PC-3 (cell line): ENCODE data around the gene FAM53B. TPM values are rescaled to one million over a fixed set of nuclear protein-coding genes. Genes with fewer than 3 reads are reported as not detected.

Source experiments
- ATAC-seq: fragments of 200-7000 bp; cut with Tn5 transposase; 2 replicates; pipeline ENCODE4 v1.9.1; 2020; ENCODE audit warnings: mild to moderate bottlenecking, moderate library complexity
- BruUV-seq: library from RNA; stranded (reverse); fragments of 400-500 nt; replicated peaks from 2 replicates; lab custom pipeline; 2021; lab: Mats Ljungman, UMichigan
- CTCF ChIA-PET: fragments of 300-600 bp; sonication (Branson Sonifier 250); formaldehyde crosslinking; loops from one replicate; lab custom pipeline; 2022; ENCODE audit warnings: antibody characterized with exemption; lab: Charles Lee
- POLR2A ChIA-PET: fragments of 300-600 bp; sonication (Branson Sonifier 250); formaldehyde crosslinking; loops from one replicate; lab custom pipeline; 2022; ENCODE audit warnings: antibody characterized with exemption; ENCODE audit not compliant: unreplicated experiment; lab: Charles Lee
- DNase-seq: peaks from one replicate; pipeline ENCODE4 v3.0.0-alpha.2; 2015
- H2AFZ ChIP-seq: fragments of 300-600 bp; sonication (generic); 2 replicates; pipeline ENCODE4 v1.6.0; 2016; ENCODE audit warnings: antibody characterized with exemption, low read length
- H3F3A ChIP-seq: fragments of 300-600 bp; sonication (generic); one replicate; pipeline ENCODE4 v1.6.0; 2017; ENCODE audit warnings: antibody characterized with exemption, low read length, control low read depth, mild to moderate bottlenecking; ENCODE audit not compliant: unreplicated experiment
- H3K27ac ChIP-seq: fragments of 300-600 bp; sonication (generic); 2 replicates; pipeline ENCODE4 v1.5.1; 2016; ENCODE audit warnings: mild to moderate bottlenecking, low read length
- H3K27me3 ChIP-seq: fragments of 300-600 bp; sonication (generic); 2 replicates; pipeline ENCODE4 v1.6.1; 2016; ENCODE audit warnings: low read length, mixed read lengths
- H3K36me3 ChIP-seq: fragments of 300-600 bp; sonication (generic); 2 replicates; pipeline ENCODE4 v1.6.1; 2016; ENCODE audit warnings: low read depth, mixed run types, low read length, mixed read lengths
- H3K4me1 ChIP-seq: fragments of 300-600 bp; sonication (generic); 2 replicates; pipeline ENCODE4 v1.5.1; 2016; ENCODE audit warnings: low read length; ENCODE audit not compliant: insufficient read depth
- H3K4me2 ChIP-seq: fragments of 300-600 bp; sonication (generic); 2 replicates; pipeline ENCODE4 v1.6.0; 2016; ENCODE audit warnings: low read length
- H3K4me3 ChIP-seq: fragments of 300-600 bp; sonication (generic); 2 replicates; pipeline ENCODE4 v1.5.1; 2016; ENCODE audit warnings: mild to moderate bottlenecking, low read length, mixed read lengths
- H3K79me2 ChIP-seq: fragments of 300-600 bp; sonication (generic); 2 replicates; pipeline ENCODE4 v1.6.1; 2017; ENCODE audit warnings: low read length, mixed read lengths
- H3K9ac ChIP-seq: fragments of 300-600 bp; sonication (generic); 2 replicates; pipeline ENCODE4 v1.6.0; 2016; ENCODE audit warnings: mild to moderate bottlenecking, low read length
- H3K9me2 ChIP-seq: fragments of 300-600 bp; sonication (generic); replicated peaks from 2 replicates; pipeline ENCODE4 v1.6.1; 2016; ENCODE audit warnings: mixed run types, low read length, mixed read lengths
- H3K9me3 ChIP-seq: fragments of 300-600 bp; sonication (generic); 2 replicates; pipeline ENCODE4 v1.6.1; 2016; ENCODE audit warnings: low read length, mixed read lengths
- H4K20me1 ChIP-seq: fragments of 300-600 bp; sonication (generic); 2 replicates; pipeline ENCODE4 v1.6.1; 2016; ENCODE audit warnings: low read length, mixed read lengths
- EZH2 ChIP-seq: fragments of 300-600 bp; sonication (generic); IDR thresholded peaks from one replicate; pipeline ENCODE4 v1.6.1; 2017; ENCODE audit warnings: antibody characterized with exemption, mild to moderate bottlenecking, low read length; ENCODE audit not compliant: unreplicated experiment
- EZH2phosphoT487 ChIP-seq: fragments of 300-600 bp; sonication (generic); IDR thresholded peaks from 2 replicates; pipeline ENCODE4 v1.6.1; 2018; ENCODE audit warnings: mild to moderate bottlenecking, antibody characterized with exemption, low read length, borderline replicate concordance
- intact Hi-C: fragments of 100-400 bp; cut with micrococcal nuclease; formaldehyde crosslinking; loops from 2 replicates; pipeline ENCODE4 v1.9.0; 2023
- total RNA-seq: library from RNA; depleted of rRNA; stranded (reverse); fragments of >200 nt; gene quantifications from 2 replicates; pipeline ENCODE4 v1.2.3, GENCODE V29; 2014
- TF ChIP-seq, protein P1 (sequence below): fragments of 300-600 bp; sonication (generic); conservative IDR thresholded peaks from 2 replicates; pipeline ENCODE4 v1.5.1; 2017; ENCODE audit warnings: antibody characterized with exemption, low read depth, mild to moderate bottlenecking, low read length

FAM53B gene
- total RNA-seq, 1 experiment from 2014 or later = 19.4 TPM

DNA sequence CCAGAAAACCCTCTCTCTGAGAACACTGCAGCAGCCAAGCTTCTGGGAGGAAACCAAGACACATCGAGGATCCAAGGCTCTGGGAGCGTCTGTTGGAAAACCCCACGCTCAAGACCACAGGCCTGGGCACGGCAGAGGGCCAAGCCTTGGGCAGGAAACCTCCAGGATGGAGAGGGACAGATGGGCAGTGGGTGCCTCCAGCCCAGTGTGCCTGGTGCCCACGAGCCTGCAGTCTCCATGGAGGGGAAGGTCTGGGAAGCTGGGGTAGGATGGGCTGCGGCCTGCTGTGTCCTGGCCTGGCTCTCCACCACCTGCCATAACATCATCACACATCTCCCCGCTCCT, 96.1 kb downstream of the FAM53B start:
- ChIA-PET CTCF (no interaction called here), POLR2A (no interaction called here)
- H3K79me2 ChIP-seq = no peaks in the 10 kb centered on the region
- H3K27me3 ChIP-seq = no peaks in the 10 kb centered on the region
- no peak overlapping the region for H3K27ac ChIP-seq
- TF ChIP-seq EZH2 = no peak
- TF ChIP-seq, protein P1, sequence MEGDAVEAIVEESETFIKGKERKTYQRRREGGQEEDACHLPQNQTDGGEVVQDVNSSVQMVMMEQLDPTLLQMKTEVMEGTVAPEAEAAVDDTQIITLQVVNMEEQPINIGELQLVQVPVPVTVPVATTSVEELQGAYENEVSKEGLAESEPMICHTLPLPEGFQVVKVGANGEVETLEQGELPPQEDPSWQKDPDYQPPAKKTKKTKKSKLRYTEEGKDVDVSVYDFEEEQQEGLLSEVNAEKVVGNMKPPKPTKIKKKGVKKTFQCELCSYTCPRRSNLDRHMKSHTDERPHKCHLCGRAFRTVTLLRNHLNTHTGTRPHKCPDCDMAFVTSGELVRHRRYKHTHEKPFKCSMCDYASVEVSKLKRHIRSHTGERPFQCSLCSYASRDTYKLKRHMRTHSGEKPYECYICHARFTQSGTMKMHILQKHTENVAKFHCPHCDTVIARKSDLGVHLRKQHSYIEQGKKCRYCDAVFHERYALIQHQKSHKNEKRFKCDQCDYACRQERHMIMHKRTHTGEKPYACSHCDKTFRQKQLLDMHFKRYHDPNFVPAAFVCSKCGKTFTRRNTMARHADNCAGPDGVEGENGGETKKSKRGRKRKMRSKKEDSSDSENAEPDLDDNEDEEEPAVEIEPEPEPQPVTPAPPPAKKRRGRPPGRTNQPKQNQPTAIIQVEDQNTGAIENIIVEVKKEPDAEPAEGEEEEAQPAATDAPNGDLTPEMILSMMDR = no peak
- TF ChIP-seq EZH2phosphoT487 = no peak
- no peaks in the 10 kb centered on the region for H3F3A ChIP-seq
- no peaks in the 10 kb centered on the region for H3K9me3 ChIP-seq
- DNase-seq (no peak), ATAC-seq (no peak)
- no peak overlapping the region for H3K4me3 ChIP-seq
- intact Hi-C loops = no loop called here
- H2AFZ ChIP-seq = no peak overlapping the region
- no peaks in the 10 kb centered on the region for H3K4me1 ChIP-seq
- H3K9me2 ChIP-seq = no peaks in the 10 kb centered on the region
- no peaks in the 10 kb centered on the region for H3K36me3 ChIP-seq
- H4K20me1 ChIP-seq = no peaks in the 10 kb centered on the region
- H3K4me2 ChIP-seq = no peak overlapping the region
- BruUV-seq = no TSS peak
- no peak overlapping the region for H3K9ac ChIP-seq

DNA sequence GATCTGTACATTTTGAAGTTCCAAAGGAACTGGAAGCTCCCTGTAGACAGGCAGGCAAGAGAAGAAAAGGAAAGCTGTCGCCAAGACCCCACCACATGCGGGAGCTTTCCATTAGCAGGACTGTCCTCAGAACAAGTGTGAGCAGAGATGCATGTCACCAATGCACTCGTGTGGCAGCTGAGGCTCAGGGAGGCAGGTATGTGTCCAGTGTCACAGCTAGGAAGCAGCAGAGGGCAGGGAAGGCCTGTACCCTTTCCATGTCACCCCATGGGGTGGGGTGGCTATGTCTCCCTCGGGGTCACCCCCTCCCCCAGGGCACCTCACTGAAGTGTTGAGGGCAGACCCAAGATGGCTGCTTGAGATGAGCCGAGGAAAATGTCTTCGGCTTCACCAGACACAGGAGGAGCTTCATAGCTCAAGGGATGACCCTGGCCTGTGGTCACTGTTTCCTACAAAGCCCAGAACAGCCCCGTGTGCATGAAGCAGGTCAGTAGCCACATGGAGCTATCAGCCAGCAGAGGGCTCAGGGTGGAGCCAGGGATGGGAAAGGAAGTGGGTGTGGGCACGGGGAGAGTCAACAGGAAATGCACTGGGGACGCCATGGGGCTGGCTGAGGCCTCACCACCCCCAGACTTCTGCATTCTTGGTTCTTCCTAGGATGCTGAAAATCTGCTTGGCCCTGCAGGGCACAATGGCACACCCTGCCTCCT, 96.6 kb downstream of the FAM53B start:
- intact Hi-C loops = no loop called here

More for the DNA sequence above, 96.6 kb downstream of the FAM53B start:
- H3K36me3 ChIP-seq = no peaks in the 10 kb centered on the region
- TF ChIP-seq, protein P1 = peak; percentile 19; the same call in 1 of the 2 replicates
- TF ChIP-seq EZH2 = no peak
- POLR2A ChIA-PET = no interaction called here
- H3K9ac ChIP-seq = no peak overlapping the region
- H2AFZ ChIP-seq = no peak overlapping the region
- H3K9me3 ChIP-seq = no peaks in the 10 kb centered on the region
- no peaks in the 10 kb centered on the region for H4K20me1 ChIP-seq
- H3K4me2 ChIP-seq = no peak overlapping the region
- no peaks in the 10 kb centered on the region for H3K9me2 ChIP-seq
- ATAC-seq (peak; percentile 60), DNase-seq (peak; percentile 6)
- H3K79me2 ChIP-seq = no peaks in the 10 kb centered on the region
- no peaks in the 10 kb centered on the region for H3K4me1 ChIP-seq
- H3K27me3 ChIP-seq = no peaks in the 10 kb centered on the region
- CTCF ChIA-PET = no interaction called here
- H3K4me3 ChIP-seq = no peak overlapping the region
- H3K27ac ChIP-seq = no peak overlapping the region
- no peaks in the 10 kb centered on the region for H3F3A ChIP-seq
- BruUV-seq = no TSS peak
